Activated T-cell treated with anti-CD3 and anti-CD28 coated beads, Interleukin-2, amount 50 U/mL, for 72 hours (primary cell): Measurements from ENCODE around the gene AJM1. TPM values are rescaled to one million over a fixed set of nuclear protein-coding genes. Genes with fewer than 3 reads are reported as not detected.
"Not testable (repeated sequence)": the region's sequence is repeated elsewhere in the genome, so short reads cannot be mapped to it uniquely, and the experiment has no call there.

Experiments used
- ATAC-seq, 2 donors: fragments of 150-1000 bp; cut with Tn5 transposase; replicated peaks in 1 of 2; 2 replicates each; pipeline ENCODE4 v1.10.0; 2021; ENCODE audit warnings: moderate library complexity in 2 of 2, mild to moderate bottlenecking in 1 of 2
- DNase-seq, 2 donors: peaks; one replicate each; pipeline ENCODE4 v3.0.0; 2021 to 2022; ENCODE audit warnings: mixed read lengths in 1 of 2
- H3K27ac Mint-ChIP-seq: one replicate; pipeline ENCODE4 v1.8.0; 2022; ENCODE audit warnings: mild to moderate bottlenecking, moderate library complexity, mixed read lengths
- H3K27me3 Mint-ChIP-seq: one replicate; pipeline ENCODE4 v1.8.0; 2022; ENCODE audit warnings: low read depth, mixed read lengths
- H3K36me3 Mint-ChIP-seq, 2 donors: one replicate each; pipeline ENCODE4 v1.8.0; 2022; ENCODE audit warnings: mixed read lengths in 2 of 2, mild to moderate bottlenecking in 1 of 2; ENCODE audit not compliant: insufficient read depth in 2 of 2
- H3K4me1 Mint-ChIP-seq: one replicate; pipeline ENCODE4 v1.8.0; 2022; ENCODE audit warnings: low read depth, mixed read lengths
- H3K4me3 Mint-ChIP-seq, 2 donors: one replicate each; pipeline ENCODE4 v1.8.0; 2022; ENCODE audit warnings: mild to moderate bottlenecking in 2 of 2, mixed read lengths in 2 of 2, moderate library complexity in 2 of 2
- H3K9me3 Mint-ChIP-seq, 2 donors: one replicate each; pipeline ENCODE4 v1.8.0; 2022; ENCODE audit warnings: mixed read lengths in 2 of 2
- total RNA-seq, 2 donors: library from RNA; stranded (reverse); gene quantifications; one replicate each; pipeline ENCODE4 v1.2.3, GENCODE V29; 2022

The AJM1 gene
- total RNA-seq, 2 donors from 2014 or later, result 5.3 to 5.7 TPM

- Mint-ChIP-seq H3K4me1 (peaks cover 20% of the 10 kb centered on the region), H3K4me3 (no peak overlapping the region), H3K27ac (peak overlapping the region; percentile 54), H3K36me3 (peaks cover 6% of the 10 kb centered on the region in 2 donors), H3K27me3 (no peaks in the 10 kb centered on the region), H3K9me3 (no peaks in the 10 kb centered on the region)
- ATAC-seq (no peak), DNase-seq (no peak)
These were observed 21.5 kb downstream of the AJM1 start for GRCh38 chr9:136863623-136864273.

GRCh38 chr9:136865041-136865767 lies 22.9 kb downstream of the AJM1 start:
- H3K36me3 Mint-ChIP-seq, result peaks cover 6% of the 10 kb centered on the region in 2 donors
- DNase-seq (no peak), ATAC-seq (no peak)
- H3K4me1 Mint-ChIP-seq, result peaks cover 20% of the 10 kb centered on the region
- H3K27ac Mint-ChIP-seq, result peak overlapping the region; percentile 94
- H3K4me3 Mint-ChIP-seq, result peak overlapping the region; percentile 89 to 90
- no peaks in the 10 kb centered on the region for H3K9me3 Mint-ChIP-seq
- no peaks in the 10 kb centered on the region for H3K27me3 Mint-ChIP-seq

GRCh38 chr9:136865768-136866103 lies 23.5 kb downstream of the AJM1 start:
- H3K4me1 Mint-ChIP-seq, result peaks cover 16% of the 10 kb centered on the region
- DNase-seq (no peak), ATAC-seq (peak; percentile 23 to 35)
- H3K27ac Mint-ChIP-seq, result peak overlapping the region; percentile 94
- no peaks in the 10 kb centered on the region for H3K9me3 Mint-ChIP-seq
- no peaks in the 10 kb centered on the region for H3K27me3 Mint-ChIP-seq
- H3K36me3 Mint-ChIP-seq, result peaks cover 6% of the 10 kb centered on the region in 2 donors
- H3K4me3 Mint-ChIP-seq, result peak overlapping the region; percentile 89 to 90

- DNase-seq, H3K27me3 Mint-ChIP-seq, H3K36me3 Mint-ChIP-seq, ATAC-seq, H3K9me3 Mint-ChIP-seq: not testable (repeated sequence)
- H3K27ac Mint-ChIP-seq, result peak overlapping the region; percentile 70
- H3K4me1 Mint-ChIP-seq, result peaks cover 16% of the 10 kb centered on the region
- H3K4me3 Mint-ChIP-seq, result peak overlapping the region; percentile 72 to 78
These were observed 24.7 kb downstream of the AJM1 start for GRCh38 chr9:136866898-136867421.

- Mint-ChIP-seq H3K27me3 (no peaks in the 10 kb centered on the region), H3K4me3 (peak overlapping the region; percentile 58 to 78), H3K4me1 (peaks cover 16% of the 10 kb centered on the region), H3K9me3 (peaks cover 0 to 2% of the 10 kb centered on the region in 2 donors), H3K36me3 (peaks cover 5 to 6% of the 10 kb centered on the region in 2 donors), H3K27ac (no peak overlapping the region)
- ATAC-seq (no peak), DNase-seq (no peak)
These were observed 25.2 kb downstream of the AJM1 start for GRCh38 chr9:136867480-136867879.

GRCh38 chr9:136867917-136868316 lies 25.6 kb downstream of the AJM1 start:
- Mint-ChIP-seq H3K4me3 (peak overlapping the region in 1 of 2 donors; percentile 78), H3K27ac (no peak overlapping the region), H3K4me1 (peaks cover 16% of the 10 kb centered on the region), H3K36me3 (peaks cover 5 to 8% of the 10 kb centered on the region in 2 donors), H3K9me3 (peaks cover 0 to 2% of the 10 kb centered on the region in 2 donors), H3K27me3 (no peaks in the 10 kb centered on the region)
- ATAC-seq, result no peak
- DNase-seq, result no peak

- no peak for ATAC-seq
- H3K4me1 Mint-ChIP-seq, result peaks cover 16% of the 10 kb centered on the region
- DNase-seq, result no peak
- peak overlapping the region in 1 of 2 donors; percentile 38 for H3K4me3 Mint-ChIP-seq
- peaks cover 5 to 6% of the 10 kb centered on the region in 2 donors for H3K36me3 Mint-ChIP-seq
- H3K9me3 Mint-ChIP-seq, result peaks cover 0 to 2% of the 10 kb centered on the region in 2 donors
- H3K27me3 Mint-ChIP-seq, result no peaks in the 10 kb centered on the region
- H3K27ac Mint-ChIP-seq, result no peak overlapping the region
These were observed 26.4 kb downstream of the AJM1 start for GRCh38 chr9:136868644-136869043.

- not testable (repeated sequence) for H3K4me3 Mint-ChIP-seq, H3K36me3 Mint-ChIP-seq, H3K27me3 Mint-ChIP-seq, DNase-seq, H3K9me3 Mint-ChIP-seq, ATAC-seq, H3K27ac Mint-ChIP-seq
- H3K4me1 Mint-ChIP-seq, result peaks cover 14% of the 10 kb centered on the region
These were observed 27.3 kb downstream of the AJM1 start for GRCh38 chr9:136869611-136870010.

GRCh38 chr9:136875155-136875554 lies 32.9 kb downstream of the AJM1 start:
- Mint-ChIP-seq H3K4me3 (no peak overlapping the region), H3K27ac (no peak overlapping the region), H3K9me3 (peaks cover 0 to 2% of the 10 kb centered on the region in 2 donors), H3K27me3 (no peaks in the 10 kb centered on the region), H3K4me1 (peaks cover 3% of the 10 kb centered on the region), H3K36me3 (peaks cover 1 to 3% of the 10 kb centered on the region in 2 donors)
- ATAC-seq (no peak), DNase-seq (no peak)

- no peak overlapping the region for H3K27ac Mint-ChIP-seq
- no peak for ATAC-seq
These were observed 34.2 kb downstream of the AJM1 start for GRCh38 chr9:136876476-136876875.

GRCh38 chr9:136880651-136881050 lies 38.4 kb downstream of the AJM1 start:
- Mint-ChIP-seq H3K27ac (no peak overlapping the region), H3K4me1 (peaks cover 51% of the 10 kb centered on the region), H3K4me3 (peak overlapping the region in 1 of 2 donors; percentile 48), H3K27me3 (no peaks in the 10 kb centered on the region), H3K9me3 (no peaks in the 10 kb centered on the region), H3K36me3 (no peaks in the 10 kb centered on the region)
- ATAC-seq, result no peak
- DNase-seq, result no peak

More at GRCh38 chr9:136876476-136876875, 34.2 kb downstream of the AJM1 start:
- Mint-ChIP-seq H3K27me3 (no peaks in the 10 kb centered on the region), H3K9me3 (peaks cover 0 to 2% of the 10 kb centered on the region in 2 donors), H3K4me3 (no peak overlapping the region), H3K36me3 (peaks cover 1 to 2% of the 10 kb centered on the region in 2 donors), H3K4me1 (peaks cover 16% of the 10 kb centered on the region)
- no peak for DNase-seq

GRCh38 chr9:136881691-136882108 lies 39.4 kb downstream of the AJM1 start:
- Mint-ChIP-seq H3K36me3 (no peaks in the 10 kb centered on the region), H3K9me3 (no peaks in the 10 kb centered on the region), H3K27ac (peak overlapping the region; percentile 41), H3K4me3 (peak overlapping the region; percentile 82 to 83), H3K27me3 (no peaks in the 10 kb centered on the region), H3K4me1 (peaks cover 51% of the 10 kb centered on the region)
- peak; percentile 65 to 75 for DNase-seq
- ATAC-seq, result peak; percentile 24 to 45
